GM12892 (cell line): Measurements from ENCODE around the gene DHCR24.

Experiments
- POLR2AphosphoS5 ChIP-seq: IDR thresholded peaks from 2 replicates; pipeline ENCODE4 v1.6.1; 2011; ENCODE audit warnings: low read depth, low read length, control low read depth
- TAF1 ChIP-seq: IDR thresholded peaks from 2 replicates; pipeline ENCODE4 v1.6.1; 2011; ENCODE audit warnings: low read depth, mild to moderate bottlenecking, control low read depth, low read length, borderline replicate concordance

DNA sequence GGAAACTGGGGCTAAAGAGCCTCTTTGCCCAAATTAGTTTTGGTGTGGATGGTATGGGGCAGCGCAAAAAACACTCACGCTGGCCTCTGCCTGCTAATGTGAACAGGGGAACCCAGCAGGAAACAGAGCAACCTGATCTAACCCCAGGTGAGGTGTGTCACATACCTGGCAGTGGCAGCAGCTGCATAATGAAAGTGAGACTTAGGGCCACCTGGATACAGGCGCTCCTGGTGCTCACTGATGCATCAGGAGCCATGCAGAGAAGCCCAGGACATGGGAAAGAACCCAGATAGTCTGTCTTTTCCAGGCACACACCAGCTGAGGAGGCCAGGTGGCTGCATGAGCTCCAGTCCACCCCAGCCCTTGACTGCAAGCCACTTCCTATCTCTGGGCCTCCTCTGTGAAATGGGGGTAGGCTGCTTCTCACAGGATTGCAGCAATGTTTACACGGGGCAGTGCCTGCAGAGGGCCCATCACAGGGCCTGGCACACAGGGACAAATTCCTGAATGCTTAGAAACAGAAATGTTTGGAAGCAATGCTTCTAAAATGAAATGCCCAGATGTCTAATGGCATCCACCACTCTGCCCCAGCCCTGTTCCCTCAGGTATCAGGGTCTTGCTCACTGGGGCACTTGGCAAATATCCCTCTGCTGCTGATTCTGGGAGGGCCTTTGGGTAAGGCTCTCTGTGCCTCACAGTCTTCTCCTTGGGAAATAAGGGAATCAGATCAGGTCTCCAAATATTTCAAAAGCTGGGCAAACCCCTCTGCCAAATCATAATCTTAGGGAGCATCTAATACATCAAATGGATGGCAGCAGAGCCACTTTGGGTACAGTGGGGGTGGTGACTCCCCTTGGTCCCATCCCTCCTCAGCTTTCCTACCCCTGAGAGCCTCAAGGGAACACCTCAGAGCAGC, 19.9 kb downstream of the DHCR24 start:
- TF ChIP-seq TAF1 = no peak
- TF ChIP-seq POLR2AphosphoS5 = no peak
